Measurements from ENCODE around the gene ARL15.

ARL15 gene

GRCh38 chr5:54282876-54283275, 27.5 kb downstream of the ARL15 start:
- DNase-seq (ENCODE audit: low spot score), result no peak

DNA sequence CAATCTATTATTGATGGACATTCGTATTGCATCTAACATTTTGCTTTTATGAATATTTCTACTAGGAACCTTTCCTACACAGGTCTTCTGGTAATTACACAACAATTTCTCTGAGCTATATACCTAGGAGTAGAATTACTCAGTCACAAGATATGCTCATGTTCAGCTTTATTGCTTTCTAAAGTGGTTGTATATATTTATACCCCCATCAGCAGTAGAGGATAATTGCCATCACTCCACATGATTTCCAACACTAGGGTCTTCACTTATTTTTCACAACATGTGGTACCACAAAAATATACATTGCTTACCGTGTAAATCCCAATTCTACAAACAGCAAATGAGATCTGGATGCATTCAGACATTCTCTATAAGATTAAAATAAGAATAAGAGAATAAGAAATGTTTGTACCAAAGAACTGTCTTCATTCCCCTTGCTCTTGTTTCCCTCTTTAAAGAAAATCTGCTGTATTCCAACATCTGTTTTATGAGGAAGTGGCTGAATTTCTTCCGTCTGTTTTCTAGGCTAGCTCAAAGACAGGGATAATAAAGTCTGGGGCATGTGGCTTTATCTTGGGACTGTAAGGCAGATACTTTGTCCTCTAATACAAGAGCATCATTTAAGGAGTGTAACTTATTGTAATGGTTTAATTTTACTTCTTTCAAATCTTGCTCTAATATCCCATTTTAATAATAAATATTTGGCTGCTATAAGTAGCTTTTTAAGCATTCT, 28.2 kb downstream of the ARL15 start:
- DNase-seq (ENCODE audit: low spot score), result no peak

DNA sequence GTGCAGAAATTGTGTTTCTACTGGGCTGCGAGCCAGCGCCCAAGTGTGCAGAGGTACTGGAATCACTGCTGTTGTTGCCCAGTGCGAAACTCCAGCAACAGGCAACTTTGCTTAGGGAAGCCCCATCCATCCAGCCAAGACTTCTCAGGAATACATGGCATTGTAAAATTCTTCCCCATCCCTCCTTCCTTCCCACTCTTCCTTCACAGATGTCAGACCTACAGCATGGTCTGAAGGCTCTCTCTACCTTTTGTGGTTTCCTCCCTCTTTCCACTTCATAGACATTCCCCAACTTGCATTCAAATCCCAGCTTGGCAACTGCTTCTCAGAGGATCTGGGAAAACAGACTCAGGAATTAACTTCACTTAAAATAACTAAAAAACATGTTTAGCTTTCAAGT, 30.4 kb downstream of the ARL15 start:
- DNase-seq (ENCODE audit: low spot score), result no peak

DNA sequence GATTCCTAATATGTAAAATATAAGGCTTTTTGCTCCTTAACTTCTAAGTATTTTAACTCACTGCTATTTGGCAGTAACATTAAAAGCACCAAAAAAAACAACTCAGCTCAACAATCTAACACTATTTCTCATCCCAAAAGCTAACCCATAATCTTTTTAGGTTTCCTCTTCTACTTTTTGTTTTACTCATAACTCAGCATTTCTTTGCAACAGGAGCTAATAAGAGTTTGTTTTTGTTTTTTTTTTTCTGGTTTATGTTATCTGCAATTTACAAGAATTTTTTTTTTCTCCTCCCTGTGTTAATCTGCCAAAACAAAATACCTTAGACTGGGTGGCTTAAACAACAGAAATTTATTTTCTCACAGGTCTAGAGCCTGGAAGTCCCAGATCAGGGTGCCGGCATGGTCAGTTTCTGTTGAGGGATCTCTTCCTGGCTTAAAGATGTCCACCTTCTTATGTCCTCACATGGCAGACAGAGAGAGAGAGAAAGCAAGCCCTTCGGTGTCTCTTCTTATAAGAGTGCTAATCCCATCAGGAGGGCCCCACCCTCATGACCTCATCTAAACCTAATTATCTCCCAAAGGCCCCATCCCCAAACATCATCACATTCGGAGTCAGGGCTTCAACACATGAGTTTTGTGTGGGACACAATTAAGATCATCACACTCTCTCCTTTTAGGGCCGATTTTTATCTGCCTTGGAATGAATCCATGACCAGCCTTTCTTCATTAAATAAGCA, 31.2 kb downstream of the ARL15 start:
- no peak for DNase-seq (ENCODE audit: low spot score)

DNA sequence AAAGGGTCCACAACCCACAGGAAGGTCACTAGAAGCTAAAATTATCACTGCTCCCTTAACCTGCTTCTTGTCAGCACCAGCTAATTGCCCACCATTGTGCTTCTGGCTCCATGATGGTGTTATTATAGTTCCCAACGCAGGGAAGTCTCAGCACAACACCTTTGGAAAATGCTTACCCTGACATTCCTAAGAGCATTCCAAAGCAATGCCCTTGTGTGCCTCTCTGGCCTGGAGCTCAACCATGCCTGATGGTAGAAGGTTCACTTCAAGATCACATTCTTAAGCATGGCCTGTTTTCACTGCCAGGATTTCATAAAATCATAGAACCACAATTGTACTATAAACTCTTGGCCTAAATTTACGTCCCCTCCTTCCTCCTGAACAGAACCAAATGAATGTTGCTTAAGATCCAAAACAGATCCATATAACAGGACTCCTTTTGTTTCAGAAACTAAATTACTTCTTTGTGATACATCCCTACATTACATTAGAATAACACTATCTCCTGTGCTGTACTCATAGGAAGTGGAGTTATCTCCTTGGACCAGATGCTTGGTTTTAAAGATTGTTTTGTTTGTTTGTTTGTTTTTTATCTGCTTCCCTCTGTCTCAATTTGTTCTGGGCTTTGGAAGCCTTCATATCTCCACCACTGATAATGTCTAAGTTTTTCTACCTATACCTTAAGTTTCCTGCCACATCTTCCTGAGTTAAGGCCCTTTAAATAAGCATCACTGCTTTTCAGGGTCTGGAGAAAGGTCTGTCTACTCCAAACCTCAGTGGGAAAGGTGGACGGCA, 32.1 kb downstream of the ARL15 start:
- DNase-seq (ENCODE audit: low spot score), result peak; percentile 26

DNA sequence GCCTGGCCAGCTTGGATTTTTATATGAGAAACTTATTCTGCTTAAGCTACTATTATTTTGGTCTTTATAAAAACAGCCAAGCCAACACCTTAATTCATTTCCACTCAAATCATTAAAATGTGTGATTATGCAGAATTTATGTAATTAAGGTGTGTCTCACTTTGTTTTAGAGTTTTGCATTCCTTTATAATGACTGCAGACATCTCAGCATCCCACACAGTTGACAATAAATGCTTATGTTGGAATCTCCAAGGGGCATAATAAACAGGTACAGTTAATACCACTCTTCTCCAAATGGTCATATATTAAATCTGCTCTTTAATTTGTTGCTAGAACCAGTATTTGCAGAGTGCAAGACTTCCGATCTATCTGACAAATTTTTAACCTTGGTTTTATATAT, 34.3 kb downstream of the ARL15 start:
- no peak for DNase-seq (ENCODE audit: low spot score)

- DNase-seq (ENCODE audit: low spot score), result peak; percentile 20
Observed at GRCh38 chr5:54275361-54275760, 35.0 kb downstream of the ARL15 start.

- DNase-seq (ENCODE audit: low spot score), result no peak
Observed at GRCh38 chr5:54274944-54275343, 35.4 kb downstream of the ARL15 start.

DNA sequence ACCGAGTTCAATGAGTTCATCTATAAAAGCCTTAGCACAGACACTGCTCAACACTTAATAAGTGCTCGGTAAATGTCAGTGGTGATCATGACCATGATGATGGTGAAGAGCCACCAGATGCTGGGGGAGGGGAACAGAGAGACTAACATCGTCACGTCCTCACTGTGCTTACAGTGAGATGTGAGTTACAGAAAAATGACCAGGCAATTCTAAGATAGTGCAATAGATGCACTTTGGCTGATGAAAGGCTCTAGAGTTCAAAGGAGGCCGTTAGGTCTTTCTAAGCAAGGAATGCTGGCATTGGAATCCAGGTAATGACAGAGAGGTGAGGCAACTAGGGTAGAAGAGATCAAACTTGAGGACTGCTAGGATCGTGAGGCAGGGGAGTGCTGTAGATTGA, 36.7 kb downstream of the ARL15 start:
- DNase-seq (ENCODE audit: low spot score), result no peak

- DNase-seq (ENCODE audit: low spot score), result no peak
Observed at GRCh38 chr5:54272746-54273145, 37.6 kb downstream of the ARL15 start.

DNA sequence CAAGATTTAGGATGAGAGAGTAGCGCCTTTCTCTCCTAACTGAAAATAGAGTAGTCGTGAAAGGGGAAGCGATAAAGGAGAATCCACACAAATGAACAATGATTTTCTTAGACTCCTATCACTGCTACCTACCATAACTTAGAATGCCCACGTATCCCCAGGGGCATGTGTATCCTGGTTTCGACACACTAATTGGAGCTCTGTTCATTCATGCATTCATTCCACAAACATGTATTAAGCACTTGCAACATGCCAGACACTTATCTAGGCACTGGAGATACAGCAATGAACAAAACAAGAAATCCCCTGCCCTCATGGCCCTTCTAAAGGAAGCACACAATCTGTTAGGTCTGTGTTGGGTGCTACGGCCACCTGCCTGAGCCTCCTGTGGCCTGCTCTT, 40.0 kb downstream of the ARL15 start:
- no peak for DNase-seq (ENCODE audit: low spot score)

DNA sequence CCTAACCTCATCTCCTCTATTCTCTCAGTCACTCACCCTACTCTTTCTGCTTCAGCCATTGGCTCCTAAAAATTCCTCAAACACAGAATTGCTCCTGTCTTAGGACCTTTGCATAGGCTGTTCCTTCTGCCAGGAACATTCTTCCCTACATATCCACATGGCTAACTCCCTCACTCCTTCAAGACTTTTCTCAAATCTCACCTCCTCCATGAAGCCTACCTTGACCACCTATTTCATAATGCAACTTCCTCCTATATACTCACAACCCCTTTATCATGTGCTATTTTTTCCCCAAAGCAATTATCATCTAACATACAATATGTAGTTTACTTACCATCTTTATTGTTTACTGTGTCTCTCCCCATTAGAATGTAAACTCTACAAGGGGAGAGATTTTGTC, 45.8 kb downstream of the ARL15 start:
- no peak for DNase-seq (ENCODE audit: low spot score)

DNA sequence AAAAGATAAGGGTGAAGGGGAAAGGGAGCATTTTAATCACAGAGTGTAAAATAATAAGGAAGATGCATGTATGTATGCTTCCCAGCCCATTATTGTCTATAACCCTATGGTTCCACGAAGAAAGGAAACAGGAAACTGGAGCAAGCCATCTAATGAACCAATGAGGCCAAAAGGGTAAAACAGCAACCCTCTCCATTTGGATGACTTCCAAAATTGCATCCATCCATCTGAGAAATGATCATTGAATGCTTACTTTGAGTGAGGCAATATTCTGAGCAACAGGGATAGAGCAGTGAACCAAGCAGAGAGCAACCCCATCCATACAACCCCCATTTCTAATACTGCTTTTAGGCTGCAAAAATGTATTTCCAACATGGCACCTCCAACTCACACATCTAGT, 46.9 kb downstream of the ARL15 start:
- DNase-seq (ENCODE audit: low spot score), result peak; percentile 40

DNA sequence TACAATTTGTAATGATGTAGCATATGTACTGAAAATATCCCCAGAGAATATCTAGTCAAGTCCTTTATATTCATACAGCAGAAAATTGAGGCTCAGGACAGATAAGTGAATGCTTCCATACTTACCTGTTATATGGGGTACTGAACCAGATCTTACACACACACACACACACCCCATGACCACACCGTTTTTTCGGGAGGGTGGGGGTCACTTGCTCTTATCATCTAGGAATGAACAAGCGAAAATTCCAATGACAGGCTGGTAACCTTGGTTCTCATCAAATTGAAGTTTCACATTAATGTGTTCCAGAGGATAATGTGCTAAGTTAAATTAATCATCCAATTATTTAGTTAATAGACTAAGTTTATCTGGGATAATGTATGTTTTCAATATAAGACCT, 48.8 kb downstream of the ARL15 start:
- no peak for DNase-seq (ENCODE audit: low spot score)

DNA sequence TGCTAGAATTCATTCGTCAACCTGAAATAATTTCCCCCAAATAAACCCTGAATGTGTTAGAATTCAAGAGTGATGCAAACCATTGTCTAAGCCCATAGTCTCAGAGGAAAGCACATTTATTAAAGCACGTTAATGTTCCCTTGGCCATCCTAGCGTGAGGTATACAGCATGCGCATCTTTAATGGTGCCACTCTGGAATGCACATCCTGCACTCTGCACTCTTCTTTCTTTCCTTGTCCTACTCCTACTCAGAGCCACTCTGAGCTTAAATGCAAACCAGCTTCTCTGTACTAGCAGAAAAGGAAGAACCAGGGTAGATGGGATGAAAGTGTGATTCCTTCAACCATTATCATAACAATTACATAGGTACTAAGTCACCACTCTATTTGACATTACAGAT, 50.4 kb downstream of the ARL15 start:
- DNase-seq (ENCODE audit: low spot score), result no peak

GRCh38 chr5:54259090-54259489, 51.3 kb downstream of the ARL15 start:
- DNase-seq (ENCODE audit: low spot score), result peak; percentile 54

- DNase-seq (ENCODE audit: low spot score), result peak; percentile 56
Observed at GRCh38 chr5:54257366-54258118, 52.8 kb downstream of the ARL15 start.

- DNase-seq (ENCODE audit: low spot score), result peak; percentile 20
Observed at GRCh38 chr5:54254482-54255198, 55.7 kb downstream of the ARL15 start.

DNA sequence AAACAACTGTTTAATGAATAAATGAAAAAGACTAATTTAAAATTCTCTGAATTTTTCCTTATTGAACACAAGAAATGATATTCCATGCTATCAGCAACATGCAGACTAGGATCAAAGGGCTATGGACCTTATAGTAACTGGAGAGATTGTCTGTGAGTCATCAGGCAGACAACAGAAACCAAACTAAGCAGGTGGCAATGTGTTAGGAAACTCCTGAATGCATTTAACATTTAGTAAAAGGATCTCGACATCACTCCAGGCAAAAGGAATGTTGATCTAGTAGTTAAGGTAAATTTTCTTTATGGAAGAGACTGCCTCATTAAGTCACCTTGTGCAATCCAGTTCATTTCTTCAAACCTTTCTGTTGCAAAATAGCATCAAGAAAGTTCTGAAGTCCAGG, 58.4 kb downstream of the ARL15 start:
- peak; percentile 60 for DNase-seq (ENCODE audit: low spot score)

- DNase-seq (ENCODE audit: low spot score), result peak; percentile 87
Observed at GRCh38 chr5:54249210-54250028, 61.0 kb downstream of the ARL15 start.

DNA sequence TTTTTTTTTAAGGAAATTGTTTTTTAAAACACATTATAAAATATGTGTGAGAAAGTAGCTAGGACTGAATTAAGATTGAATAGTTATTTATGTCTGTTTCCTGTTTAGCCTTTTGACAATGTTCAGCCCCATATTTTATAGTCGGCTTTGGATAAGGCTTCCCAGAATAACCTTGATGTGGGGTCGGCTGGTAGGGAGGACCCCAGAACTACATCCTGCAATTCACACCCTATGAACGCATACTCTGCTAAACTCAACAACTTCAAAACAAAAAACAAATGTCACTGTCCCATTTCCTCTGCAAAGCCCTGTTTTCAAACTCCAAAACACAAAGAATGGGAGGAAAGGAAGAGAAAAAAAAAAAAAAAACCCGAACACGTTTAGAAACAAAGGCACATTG, 63.1 kb downstream of the ARL15 start:
- DNase-seq (ENCODE audit: low spot score), result no peak
